Sigmoid colon (tissue), 7 donors: Measurements from ENCODE around the gene C17orf75. TPM values are rescaled to one million over a fixed set of nuclear protein-coding genes. Genes with fewer than 3 reads are reported as not detected.
"Not testable (repeated sequence)": the region's sequence is repeated elsewhere in the genome, so short reads cannot be mapped to it uniquely, and the experiment has no call there.

ENCODE experiments used
- DNase-seq: peaks from one replicate; pipeline ENCODE4 v3.0.0-alpha.2; 2019
- H3K27ac ChIP-seq, 4 donors: fragments of 200-600 bp; sonication (generic); one replicate each; pipeline ENCODE4 v1.5.1; 2016 to 2019; ENCODE audit warnings: mild to moderate bottlenecking in 1 of 4
- H3K27me3 ChIP-seq, 3 donors: fragments of 200-600 bp; sonication (generic); one replicate each; pipeline ENCODE4 v1.5.1; 2019; ENCODE audit warnings: mild to moderate bottlenecking in 1 of 3
- H3K36me3 ChIP-seq, 4 donors: fragments of 200-600 bp; sonication (generic); one replicate each; pipeline ENCODE4 v1.5.1; 2016 to 2019
- H3K4me1 ChIP-seq, 4 donors: fragments of 200-600 bp; sonication (generic); one replicate each; pipeline ENCODE4 v1.5.1; 2017 to 2019
- H3K4me3 ChIP-seq, 4 donors: fragments of 200-600 bp; sonication (generic); one replicate each; pipeline ENCODE4 v1.5.1; 2017 to 2019; ENCODE audit warnings: mild to moderate bottlenecking in 2 of 4, moderate library complexity in 1 of 4
- H3K9me3 ChIP-seq, 4 donors: fragments of 200-600 bp in 3 of 4; sonication (generic) in 3 of 4; one replicate each; pipeline versions ENCODE4 v1.5.1 to v1.6.1; 2013 to 2019
- CTCF ChIP-seq, 4 experiments: fragments of 450-650 bp in 3 of 4; fragments of 200-600 bp in 1 of 4; IDR thresholded peaks; one replicate each; pipeline ENCODE4 v1.5.1; 2016 to 2019; ENCODE audit warnings: antibody characterized with exemption in 4 of 4, mild to moderate bottlenecking in 3 of 4, moderate library complexity in 2 of 4
- EP300 ChIP-seq, 4 donors: sonication (generic); formaldehyde crosslinking; IDR thresholded peaks; one replicate each; pipeline ENCODE4 v1.6.1; 2017; ENCODE audit warnings: antibody characterized with exemption in 4 of 4
- POLR2A ChIP-seq, 2 donors: fragments of 450-650 bp; IDR thresholded peaks; one replicate each; pipeline ENCODE4 v1.6.1; 2016; ENCODE audit warnings: antibody characterized with exemption in 2 of 2, mild to moderate bottlenecking in 2 of 2, moderate library complexity in 2 of 2
- POLR2AphosphoS5 ChIP-seq, 4 donors: sonication (generic); formaldehyde crosslinking; IDR thresholded peaks; one replicate each; pipeline ENCODE4 v1.6.1; 2017; ENCODE audit warnings: antibody characterized with exemption in 4 of 4
- WGBS, 2 donors: extraction: QIAGEN DNeasy Blood & Tissue Kit; methylation state at CpG; one replicate each; pipeline ENCODE4 v1.1.7; 2013; 5-methylcytosine and 5-hydroxymethylcytosine counted together
- intact Hi-C: fragments of 100-400 bp; cut with DNase I; formaldehyde crosslinking; loops from one replicate; pipeline ENCODE4 v1.15.1; 2023
- polyA plus RNA-seq, 3 donors: library from polyadenylated mRNA; stranded (reverse); fragments of 200-250 nt; gene quantifications; one replicate each; pipeline ENCODE4 v1.2.3, GENCODE V29; 2013
- total RNA-seq, 4 donors: library from RNA; depleted of rRNA; stranded (reverse); fragments of >200 nt; gene quantifications; one replicate each; pipeline ENCODE4 v1.1.0, GENCODE V29; 2016
- donor health status: healthy with polysubstance abuse.
- donor health status: Bipolar disorder and iron deficiency.
- donor health status: healthy.

C17orf75 gene
- total and polyA plus RNA-seq, 7 donors: 10.0 to 19.6 (median 10.8) TPM

- H3K4me3 ChIP-seq: no peak overlapping the region
- no peaks in the 10 kb centered on the region for H3K9me3 ChIP-seq
- intact Hi-C loops: loop anchor here (1.0 kb wide), 1 partner anchor 66 kb away; no protein-coding TSS in a partner anchor
- H3K27me3 ChIP-seq: no peaks in the 10 kb centered on the region
- peak; percentile 84 for DNase-seq
- no peaks in the 10 kb centered on the region for H3K36me3 ChIP-seq
- H3K4me1 ChIP-seq: peaks cover 0 to 10% (median 7%) of the 10 kb centered on the region in 4 donors
- 16 to 22% methylated on average over 5 of the region's 5 CpGs for WGBS, 2 donors
- no peak overlapping the region for H3K27ac ChIP-seq
- TF ChIP-seq POLR2AphosphoS5 (IDR thresholded peaks at IDR 0.05) (no peak), CTCF (IDR thresholded peaks at IDR 0.05) (peak; percentile 84 to 93 (median 89)), POLR2A (IDR thresholded peaks at IDR 0.05) (no peak), EP300 (IDR thresholded peaks at IDR 0.05) (no peak)
Measured at GRCh38 chr17:32319548-32319905, 22.4 kb downstream of the C17orf75 start.

- no peak for DNase-seq
- no peaks in the 10 kb centered on the region for H3K27me3 ChIP-seq
- TF ChIP-seq POLR2A (IDR thresholded peaks at IDR 0.05) (no peak), EP300 (IDR thresholded peaks at IDR 0.05) (no peak), POLR2AphosphoS5 (IDR thresholded peaks at IDR 0.05) (no peak), CTCF (IDR thresholded peaks at IDR 0.05) (no peak)
- intact Hi-C loops: no loop called here
- 90 to 95% methylated on average over 8 of the region's 8 CpGs for WGBS, 2 donors
- H3K4me3 ChIP-seq: no peak overlapping the region
- H3K9me3 ChIP-seq: no peaks in the 10 kb centered on the region
- no peaks in the 10 kb centered on the region for H3K36me3 ChIP-seq
- H3K27ac ChIP-seq: no peak overlapping the region
- no peaks in the 10 kb centered on the region for H3K4me1 ChIP-seq
Measured at GRCh38 chr17:32318071-32318470, 23.9 kb downstream of the C17orf75 start.

DNA sequence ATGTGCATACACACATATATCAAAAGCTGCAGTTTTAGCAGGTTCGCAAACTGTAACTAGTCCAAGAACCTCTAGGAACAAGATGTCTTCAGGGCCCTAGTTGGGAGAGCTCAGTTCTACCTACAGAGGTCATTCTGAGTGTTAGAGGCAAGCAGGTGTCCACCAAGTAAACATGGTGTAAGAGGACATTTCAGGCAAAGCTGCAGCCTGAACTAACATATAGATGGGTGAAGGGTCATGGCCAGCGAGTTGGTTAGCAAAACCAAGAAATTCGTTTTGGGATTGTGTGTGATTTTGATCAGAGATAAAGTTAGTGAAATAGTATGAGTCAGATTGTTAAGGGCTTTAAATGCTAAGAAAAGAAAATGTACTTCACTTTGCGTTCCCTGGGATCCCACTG is 24.6 kb downstream of the C17orf75 start:
- Histone ChIP-seq H3K27me3 (no peaks in the 10 kb centered on the region), H3K36me3 (no peaks in the 10 kb centered on the region), H3K4me3 (no peak overlapping the region), H3K27ac (no peak overlapping the region), H3K9me3 (no peaks in the 10 kb centered on the region), H3K4me1 (no peaks in the 10 kb centered on the region)
- no peak for DNase-seq
- TF ChIP-seq POLR2A (IDR thresholded peaks at IDR 0.05): no peak
- no peak for TF ChIP-seq EP300 (IDR thresholded peaks at IDR 0.05)
- TF ChIP-seq POLR2AphosphoS5 (IDR thresholded peaks at IDR 0.05): no peak
- TF ChIP-seq CTCF (IDR thresholded peaks at IDR 0.05): no peak
- WGBS, 2 donors: 76 to 82% methylated on average over 4 of the region's 4 CpGs
- intact Hi-C loops: no loop called here

- H3K27me3 ChIP-seq, H3K4me3 ChIP-seq, H3K4me1 ChIP-seq, H3K9me3 ChIP-seq, DNase-seq, intact Hi-C loops, H3K27ac ChIP-seq, H3K36me3 ChIP-seq: not testable (repeated sequence)
- 89 to 93% methylated on average over 5 of the region's 5 CpGs for WGBS, 2 donors
Measured at GRCh38 chr17:32316653-32317052, 25.3 kb downstream of the C17orf75 start.

DNA sequence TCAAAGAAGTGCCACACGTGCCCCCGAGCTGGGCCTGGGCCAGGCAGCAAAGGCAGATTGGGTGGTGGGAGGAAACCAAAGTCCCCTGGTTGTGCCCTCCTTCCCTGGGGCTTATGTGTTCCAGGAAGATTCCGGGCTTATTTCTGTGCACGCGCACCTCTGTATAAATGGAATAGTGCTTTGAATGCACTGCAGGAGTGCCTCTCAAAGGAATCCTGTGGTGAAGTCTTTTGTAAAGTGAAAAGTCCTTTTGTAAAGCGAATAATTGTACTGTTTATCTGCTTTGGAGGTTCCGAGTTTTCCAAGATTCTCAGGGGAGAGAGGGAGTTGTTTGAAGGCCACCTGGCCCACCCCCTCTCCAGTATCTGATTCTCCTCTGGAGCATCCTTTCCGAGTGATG is 26.8 kb downstream of the C17orf75 start:
- no peak overlapping the region for H3K27ac ChIP-seq
- H3K27me3 ChIP-seq: no peaks in the 10 kb centered on the region
- intact Hi-C loops: no loop called here
- WGBS, 2 donors: 89 to 90% methylated on average over 8 of the region's 8 CpGs
- no peak overlapping the region for H3K4me3 ChIP-seq
- no peak for DNase-seq
- H3K36me3 ChIP-seq: no peaks in the 10 kb centered on the region
- TF ChIP-seq CTCF (IDR thresholded peaks at IDR 0.05) (no peak), POLR2A (IDR thresholded peaks at IDR 0.05) (no peak), EP300 (IDR thresholded peaks at IDR 0.05) (no peak)
- H3K4me1 ChIP-seq: peaks cover 0 to 8% (median 7%) of the 10 kb centered on the region in 4 donors
- H3K9me3 ChIP-seq: no peaks in the 10 kb centered on the region
